KMS-11 (cell line): Measurements from ENCODE around the gene ARHGEF26.

Source experiments
- H2AFZ ChIP-seq: fragments of 200-600 bp; sonication (generic); 2 replicates; pipeline ENCODE4 v1.6.1; 2016; ENCODE audit warnings: antibody characterized with exemption, mixed run types, low read depth
- H3K27ac ChIP-seq: fragments of 200-600 bp; sonication (generic); 2 replicates; pipeline ENCODE4 v1.6.1; 2016; ENCODE audit warnings: mild to moderate bottlenecking, mixed run types
- H3K27me3 ChIP-seq: fragments of 200-600 bp; sonication (generic); 2 replicates; pipeline ENCODE4 v1.6.1; 2017; ENCODE audit warnings: mild to moderate bottlenecking, low read depth, mixed run types, moderate library complexity; ENCODE audit not compliant: insufficient read depth
- H3K36me3 ChIP-seq: fragments of 200-600 bp; sonication (generic); 2 replicates; pipeline ENCODE4 v1.6.1; 2017; ENCODE audit warnings: mild to moderate bottlenecking, mixed run types; ENCODE audit not compliant: insufficient read depth
- H3K4me1 ChIP-seq: fragments of 200-600 bp; sonication (generic); 2 replicates; pipeline ENCODE4 v1.6.1; 2016; ENCODE audit warnings: mild to moderate bottlenecking, low read depth, mixed run types; ENCODE audit not compliant: poor library complexity, severe bottlenecking
- H3K4me2 ChIP-seq: fragments of 200-600 bp; sonication (generic); 2 replicates; pipeline ENCODE4 v1.7.0; 2016; ENCODE audit warnings: mild to moderate bottlenecking, mixed run types
- H3K4me3 ChIP-seq: fragments of 200-600 bp; sonication (generic); IDR thresholded peaks from 2 replicates; pipeline ENCODE4 v1.6.1; 2017; ENCODE audit warnings: low read depth, low read length, mixed read lengths; ENCODE audit not compliant: insufficient read depth
- H3K79me2 ChIP-seq: fragments of 200-600 bp; sonication (generic); 2 replicates; pipeline ENCODE4 v1.6.1; 2016; ENCODE audit warnings: low read depth, mixed run types; ENCODE audit not compliant: insufficient read depth
- H3K9ac ChIP-seq: fragments of 200-600 bp; sonication (generic); 2 replicates; pipeline ENCODE4 v1.6.1; 2016; ENCODE audit warnings: mild to moderate bottlenecking, mixed run types
- H4K20me1 ChIP-seq: fragments of 200-600 bp; sonication (generic); 2 replicates; pipeline ENCODE4 v1.6.1; 2016; ENCODE audit warnings: mild to moderate bottlenecking, mixed run types; ENCODE audit not compliant: insufficient read depth
- CTCF ChIP-seq: fragments of 200-600 bp; sonication (generic); conservative IDR thresholded peaks from 2 replicates; pipeline ENCODE4 v1.6.1; 2017; ENCODE audit warnings: low read depth, mild to moderate bottlenecking, antibody characterized with exemption, low read length, moderate library complexity, mixed read lengths

The ARHGEF26 gene

GRCh38 chr3:154227531-154227930 is 106.3 kb downstream of the ARHGEF26 start:
- H3K27me3 ChIP-seq, result no peaks in the 10 kb centered on the region
- no peak overlapping the region for H3K4me2 ChIP-seq
- TF ChIP-seq CTCF, result no peak
- H3K4me3 ChIP-seq, result no peak overlapping the region
- H3K79me2 ChIP-seq, result no peaks in the 10 kb centered on the region
- H3K9ac ChIP-seq, result no peak overlapping the region
- H3K27ac ChIP-seq, result no peak overlapping the region
- H4K20me1 ChIP-seq, result no peaks in the 10 kb centered on the region
- no peaks in the 10 kb centered on the region for H3K4me1 ChIP-seq
- H3K36me3 ChIP-seq, result no peaks in the 10 kb centered on the region
- H2AFZ ChIP-seq, result no peak overlapping the region

- no peaks in the 10 kb centered on the region for H4K20me1 ChIP-seq
- H3K4me2 ChIP-seq, result no peak overlapping the region
- no peak overlapping the region for H3K9ac ChIP-seq
- H3K27ac ChIP-seq, result no peak overlapping the region
- H3K4me3 ChIP-seq, result no peak overlapping the region
- H2AFZ ChIP-seq, result no peak overlapping the region
- TF ChIP-seq CTCF, result no peak
- no peaks in the 10 kb centered on the region for H3K79me2 ChIP-seq
- no peaks in the 10 kb centered on the region for H3K4me1 ChIP-seq
- no peaks in the 10 kb centered on the region for H3K36me3 ChIP-seq
- H3K27me3 ChIP-seq, result no peaks in the 10 kb centered on the region
Observed at GRCh38 chr3:154228561-154229216, 107.5 kb downstream of the ARHGEF26 start.

GRCh38 chr3:154229217-154229590 is 108.0 kb downstream of the ARHGEF26 start:
- Histone ChIP-seq H3K79me2 (no peaks in the 10 kb centered on the region), H3K27ac (no peak overlapping the region), H3K4me1 (no peaks in the 10 kb centered on the region), H3K36me3 (no peaks in the 10 kb centered on the region), H3K4me2 (no peak overlapping the region), H3K9ac (no peak overlapping the region), H4K20me1 (no peaks in the 10 kb centered on the region), H3K27me3 (no peaks in the 10 kb centered on the region), H3K4me3 (no peak overlapping the region), H2AFZ (no peak overlapping the region)
- TF ChIP-seq CTCF, result no peak

GRCh38 chr3:154235330-154235729 is 114.1 kb downstream of the ARHGEF26 start:
- H3K27ac ChIP-seq, result no peak overlapping the region
- no peaks in the 10 kb centered on the region for H4K20me1 ChIP-seq
- no peaks in the 10 kb centered on the region for H3K27me3 ChIP-seq
- no peak for TF ChIP-seq CTCF
- H2AFZ ChIP-seq, result no peak overlapping the region
- H3K79me2 ChIP-seq, result no peaks in the 10 kb centered on the region
- H3K4me2 ChIP-seq, result no peak overlapping the region
- no peaks in the 10 kb centered on the region for H3K4me1 ChIP-seq
- H3K9ac ChIP-seq, result no peak overlapping the region
- no peaks in the 10 kb centered on the region for H3K36me3 ChIP-seq
- H3K4me3 ChIP-seq, result no peak overlapping the region
